A673 (cell line): Measurements from ENCODE around the gene E2F7.

ENCODE experiments used
- EZH2 ChIP-seq: fragments of 200-600 bp; sonication (generic); IDR thresholded peaks from 2 replicates; pipeline ENCODE4 v1.6.1; 2017; ENCODE audit warnings: borderline replicate concordance, low read depth, mild to moderate bottlenecking, mixed read lengths, antibody characterized with exemption, low read length; ENCODE audit not compliant: poor library complexity, severe bottlenecking
- TF ChIP-seq, protein P1 (sequence below): fragments of 300-800, 200-600 bp; sonication (generic); conservative IDR thresholded peaks from 2 replicates; pipeline ENCODE4 v1.5.1; 2017; ENCODE audit warnings: low read depth, mild to moderate bottlenecking, antibody characterized with exemption, low read length, moderate library complexity, mixed read lengths

DNA sequence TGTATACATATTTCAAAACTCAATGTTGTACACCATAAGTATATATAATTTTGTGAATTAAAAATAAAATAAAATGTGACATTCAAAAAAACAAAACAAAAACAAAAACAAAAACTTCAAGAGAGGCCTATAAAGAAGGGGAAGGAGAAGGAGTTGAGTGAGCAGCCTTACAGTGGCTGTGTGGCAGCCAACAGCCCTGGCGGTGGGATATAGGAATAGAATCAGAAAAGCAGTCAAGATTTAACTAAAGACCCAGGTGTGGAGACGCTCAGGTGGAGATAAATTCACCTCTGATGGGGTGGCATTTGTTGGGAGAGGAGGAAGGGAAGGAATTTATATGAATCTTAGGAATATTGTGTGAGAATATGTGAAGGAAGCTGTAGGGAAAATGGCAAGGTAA, 41.8 kb upstream of the E2F7 start:
- TF ChIP-seq, protein P1, sequence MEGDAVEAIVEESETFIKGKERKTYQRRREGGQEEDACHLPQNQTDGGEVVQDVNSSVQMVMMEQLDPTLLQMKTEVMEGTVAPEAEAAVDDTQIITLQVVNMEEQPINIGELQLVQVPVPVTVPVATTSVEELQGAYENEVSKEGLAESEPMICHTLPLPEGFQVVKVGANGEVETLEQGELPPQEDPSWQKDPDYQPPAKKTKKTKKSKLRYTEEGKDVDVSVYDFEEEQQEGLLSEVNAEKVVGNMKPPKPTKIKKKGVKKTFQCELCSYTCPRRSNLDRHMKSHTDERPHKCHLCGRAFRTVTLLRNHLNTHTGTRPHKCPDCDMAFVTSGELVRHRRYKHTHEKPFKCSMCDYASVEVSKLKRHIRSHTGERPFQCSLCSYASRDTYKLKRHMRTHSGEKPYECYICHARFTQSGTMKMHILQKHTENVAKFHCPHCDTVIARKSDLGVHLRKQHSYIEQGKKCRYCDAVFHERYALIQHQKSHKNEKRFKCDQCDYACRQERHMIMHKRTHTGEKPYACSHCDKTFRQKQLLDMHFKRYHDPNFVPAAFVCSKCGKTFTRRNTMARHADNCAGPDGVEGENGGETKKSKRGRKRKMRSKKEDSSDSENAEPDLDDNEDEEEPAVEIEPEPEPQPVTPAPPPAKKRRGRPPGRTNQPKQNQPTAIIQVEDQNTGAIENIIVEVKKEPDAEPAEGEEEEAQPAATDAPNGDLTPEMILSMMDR, result no peak
- no peak for TF ChIP-seq EZH2
